SK-N-SH (cell line): ENCODE measurements around the gene TBKBP1. TPM values are rescaled to one million over a fixed set of nuclear protein-coding genes. Genes with fewer than 3 reads are reported as not detected.

Source experiments
- CTCF ChIA-PET: fragments of 300-600, 350-600 bp; formaldehyde crosslinking; extraction: SDS; loops from one replicate; lab custom pipeline; 2021; lab: Yijun Ruan, JAX
- POLR2A ChIA-PET: fragments of 350-600 bp; sonication (Branson Sonifier 250); formaldehyde crosslinking; extraction: SDS; loops from one replicate; lab custom pipeline; 2020; ENCODE audit warnings: antibody characterized with exemption, inconsistent platforms; lab: Yijun Ruan, JAX
- DNase-seq: peaks from one replicate; pipeline ENCODE4 v3.0.0; 2012
- H2AFZ ChIP-seq: fragments of 200-600 bp; sonication (generic); 2 replicates; pipeline ENCODE4 v1.8.1; 2016; ENCODE audit warnings: antibody characterized with exemption, mild to moderate bottlenecking, low read depth
- H3F3A ChIP-seq: fragments of 200-600 bp; sonication (generic); replicated peaks from 2 replicates; pipeline ENCODE3; 2016; ENCODE audit warnings: antibody characterized with exemption, mild to moderate bottlenecking; ENCODE audit not compliant: insufficient read depth
- H3K27ac ChIP-seq, 2 experiments: fragments of 200-500 bp in 1 of 2; fragments of 200-600 bp in 1 of 2; sonication (Bioruptor generic) in 1 of 2; sonication (generic), shearing (Covaris generic) in 1 of 2; 2 replicates each; pipeline versions ENCODE4 v1.5.1 to v1.6.1; 2014 to 2016; ENCODE audit warnings: low read depth in 2 of 2, inconsistent platforms in 1 of 2, low read length in 1 of 2, mild to moderate bottlenecking in 1 of 2, mixed read lengths in 1 of 2
- H3K27me3 ChIP-seq: fragments of 200-600 bp; sonication (generic), shearing (Covaris generic); 2 replicates; pipeline ENCODE4 v1.6.1; 2016; ENCODE audit warnings: mixed run types; ENCODE audit not compliant: insufficient read depth
- H3K36me3 ChIP-seq, 2 experiments: fragments of 200-500 bp in 1 of 2; fragments of 200-600 bp in 1 of 2; sonication (Bioruptor generic) in 1 of 2; sonication (generic) in 1 of 2; replicated peaks in 1 of 2; 2 replicates each; pipeline versions ENCODE3 to v1.5.1; 2014 to 2016; ENCODE audit warnings: low read length in 1 of 2, mild to moderate bottlenecking in 1 of 2; ENCODE audit not compliant: insufficient read depth in 2 of 2, control insufficient read depth in 1 of 2
- H3K4me1 ChIP-seq, 2 experiments: fragments of 200-500 bp in 1 of 2; fragments of 200-600 bp in 1 of 2; sonication (Bioruptor generic) in 1 of 2; sonication (generic), shearing (Covaris generic) in 1 of 2; 2 replicates each; pipeline versions ENCODE4 v1.5.1 to v1.6.1; 2014 to 2016; ENCODE audit warnings: low read depth in 1 of 2, low read length in 1 of 2, mixed run types in 1 of 2; ENCODE audit not compliant: insufficient read depth in 2 of 2, control insufficient read depth in 1 of 2
- H3K4me2 ChIP-seq: fragments of 200-600 bp; sonication (generic), shearing (Covaris generic); 2 replicates; pipeline ENCODE4 v1.6.1; 2017; ENCODE audit warnings: mixed run types
- H3K4me3 ChIP-seq, 2 experiments: fragments of 200-500 bp in 1 of 2; fragments of 200-600 bp in 1 of 2; sonication (Bioruptor generic) in 1 of 2; sonication (generic), shearing (Covaris generic) in 1 of 2; 2 replicates each; pipeline versions ENCODE4 v1.5.1 to v1.8.1; 2014 to 2016; ENCODE audit warnings: low read depth in 2 of 2, inconsistent platforms in 1 of 2, low read length in 1 of 2, mild to moderate bottlenecking in 1 of 2, mixed read lengths in 1 of 2, moderate library complexity in 1 of 2
- H3K79me2 ChIP-seq: fragments of 200-600 bp; sonication (generic); 2 replicates; pipeline ENCODE4 v1.8.1; 2017; ENCODE audit warnings: mild to moderate bottlenecking; ENCODE audit not compliant: insufficient read depth
- H3K9ac ChIP-seq: fragments of 200-600 bp; sonication (generic); 2 replicates; pipeline ENCODE4 v1.6.1; 2017; ENCODE audit warnings: mixed run types
- H3K9me2 ChIP-seq: fragments of 200-600 bp; sonication (generic); 2 replicates; pipeline ENCODE4 v1.6.1; 2017; ENCODE audit warnings: mixed run types
- H3K9me3 ChIP-seq: fragments of 200-600 bp; sonication (generic); 2 replicates; pipeline ENCODE4 v1.6.1; 2017; ENCODE audit warnings: mixed run types, mild to moderate bottlenecking, moderate library complexity
- H4K20me1 ChIP-seq: fragments of 200-600 bp; sonication (generic); 2 replicates; pipeline ENCODE4 v1.6.1; 2017; ENCODE audit warnings: mild to moderate bottlenecking, mixed run types; ENCODE audit not compliant: insufficient read depth
- ELF1 ChIP-seq: IDR thresholded peaks from 2 replicates; pipeline ENCODE4 v1.4.0; 2012
- EP300 ChIP-seq, 2 experiments: IDR thresholded peaks; 2 replicates each; pipeline versions ENCODE4 v1.4.0 to v1.6.1; 2012; ENCODE audit warnings: borderline replicate concordance in 1 of 2, low read depth in 1 of 2, low read length in 1 of 2
- FOSL2 ChIP-seq: IDR thresholded peaks from 2 replicates; pipeline ENCODE4 v1.4.0; 2012; ENCODE audit warnings: low read depth, mild to moderate bottlenecking, moderate library complexity, borderline replicate concordance
- FOXJ3 ChIP-seq: sonication (generic); formaldehyde crosslinking; IDR thresholded peaks from 2 replicates; pipeline ENCODE4 v1.5.1; 2020; ENCODE audit warnings: mild to moderate bottlenecking, missing genetic modification reagents
- FOXM1 ChIP-seq: IDR thresholded peaks from 2 replicates; pipeline ENCODE4 v1.4.0; 2012; ENCODE audit warnings: low read depth, mild to moderate bottlenecking
- GATA2 ChIP-seq: sonication (generic); formaldehyde crosslinking; IDR thresholded peaks from 2 replicates; pipeline ENCODE4 v1.5.0; 2020; ENCODE audit warnings: mild to moderate bottlenecking, missing genetic modification reagents
- IRF3 ChIP-seq: fragments of 150-350 bp; IDR thresholded peaks from 2 replicates; pipeline ENCODE4 v1.6.1; 2016; ENCODE audit warnings: mild to moderate bottlenecking, low read depth, low read length
- JUND ChIP-seq: IDR thresholded peaks from 2 replicates; pipeline ENCODE4 v1.4.0; 2012
- NRF1 ChIP-seq: IDR thresholded peaks from 2 replicates; pipeline ENCODE4 v1.6.1; 2012; ENCODE audit warnings: low read depth, mild to moderate bottlenecking, low read length
- PBX3 ChIP-seq: IDR thresholded peaks from 2 replicates; pipeline ENCODE4; 2012
- RXRA ChIP-seq: IDR thresholded peaks from 2 replicates; pipeline ENCODE4 v1.4.0; 2012; ENCODE audit warnings: low read depth, mild to moderate bottlenecking, borderline replicate concordance
- SIN3A ChIP-seq: IDR thresholded peaks from 2 replicates; pipeline ENCODE4 v1.6.1; 2012; ENCODE audit warnings: low read depth, mild to moderate bottlenecking, low read length, moderate library complexity, borderline replicate concordance
- TCF12 ChIP-seq: IDR thresholded peaks from 2 replicates; pipeline ENCODE4 v1.4.0; 2012
- TEAD4 ChIP-seq: IDR thresholded peaks from 2 replicates; pipeline ENCODE4 v1.4.0; 2012; ENCODE audit warnings: mild to moderate bottlenecking, borderline replicate concordance; ENCODE audit not compliant: insufficient read depth
- YY1 ChIP-seq: IDR thresholded peaks from 2 replicates; pipeline ENCODE4 v1.4.0; 2012; ENCODE audit warnings: low read depth, mild to moderate bottlenecking
- ZBTB33 ChIP-seq: IDR thresholded peaks from 2 replicates; pipeline ENCODE4 v1.4.0; 2012; ENCODE audit warnings: low read depth, borderline replicate concordance
- WGBS: methylation state at CpG from one replicate; pipeline ENCODE4 v1.1.6; 2017; ENCODE audit warnings: low lambda C conversion rate; 5-methylcytosine and 5-hydroxymethylcytosine counted together
- polyA plus RNA-seq, 3 experiments: library from polyadenylated mRNA; depleted of rRNA; stranded (reverse); fragments of >200 nt; gene quantifications; 2 replicates each; pipeline ENCODE4 v1.2.3, GENCODE V29; 2012

The TBKBP1 gene
- polyA plus RNA-seq, 1 of the 3 experiments (the other 2 are of a cell fraction), result 14.4 TPM

GRCh38 chr17:47721725-47722124 lies 27.8 kb downstream of the TBKBP1 start (continued):
- no peak for TF ChIP-seq ZBTB33
- no peak for TF ChIP-seq PBX3
- TF ChIP-seq, all 33 proteins: peak for 0

GRCh38 chr17:47724705-47725104 lies 30.7 kb downstream of the TBKBP1 start:
- peaks cover under 1% of the 10 kb centered on the region for H3F3A ChIP-seq
- H4K20me1 ChIP-seq, result no peaks in the 10 kb centered on the region; the same call in 1 of the 2 replicates
- peaks cover 63% of the 10 kb centered on the region for H3K27me3 ChIP-seq
- CTCF ChIA-PET, result interaction anchor here (0.8 to 9.9 kb wide), 9 partner anchors 9 to 76 kb away, joined by 3 to 109 read pairs (median 8); partner anchors contain the start of gene TBX21
- DNase-seq, result no peak
- no peaks in the 10 kb centered on the region for H3K9me3 ChIP-seq
- no peaks in the 10 kb centered on the region for H3K9me2 ChIP-seq
- no peak overlapping the region for H3K27ac ChIP-seq
- H3K9ac ChIP-seq, result no peak overlapping the region
- H3K4me1 ChIP-seq, result peaks cover 13 to 30% of the 10 kb centered on the region in 2 experiments; a peak in 2 of 4 replicates
- H3K4me2 ChIP-seq, result no peak overlapping the region
- no peaks in the 10 kb centered on the region for H3K36me3 ChIP-seq
- H3K79me2 ChIP-seq, result no peaks in the 10 kb centered on the region
- POLR2A ChIA-PET, result no interaction called here
- TF ChIP-seq FOXM1 (no peak), IRF3 (no peak), EP300 (IDR thresholded peaks at IDR 0.05; ENCODE audit: borderline replicate concordance in 1 of 2, low read depth in 1 of 2, low read length in 1 of 2) (no peak), RXRA (no peak), NRF1 (no peak), FOSL2 (no peak), TCF12 (no peak), TEAD4 (no peak), ZBTB33 (no peak), JUND (no peak), GATA2 (CRISPR knock-in tag) (no peak), YY1 (no peak), ELF1 (no peak), FOXJ3 (CRISPR knock-in tag) (no peak), SIN3A (no peak)
- 67% methylated on average over 2 of the region's 2 CpGs for whole genome bisulfite sequencing
- H3K4me3 ChIP-seq, result no peak overlapping the region
- no peak overlapping the region for H2AFZ ChIP-seq
